ENCODE data around the gene RAI1.
"Not testable (repeated sequence)": the region's sequence is repeated elsewhere in the genome, so short reads cannot be mapped to it uniquely, and the experiment has no call there.

Gene RAI1

GRCh38 chr17:17805575-17805974 lies 124.3 kb downstream of the RAI1 start:
- TF ChIP-seq ZFX (IDR thresholded peaks at IDR 0.05): no peak
- no peak for TF ChIP-seq CTCF (conservative IDR thresholded peaks at IDR 0.05)
- no peak overlapping the region for H3K27ac ChIP-seq

GRCh38 chr17:17806035-17806434 lies 124.8 kb downstream of the RAI1 start:
- no peak overlapping the region for H3K27ac ChIP-seq
- TF ChIP-seq CTCF (conservative IDR thresholded peaks at IDR 0.05) (no peak), ZFX (IDR thresholded peaks at IDR 0.05) (no peak)

- TF ChIP-seq CTCF (conservative IDR thresholded peaks at IDR 0.05) (no peak), ZFX (IDR thresholded peaks at IDR 0.05) (no peak)
These were observed 125.5 kb downstream of the RAI1 start for GRCh38 chr17:17806611-17807274.

GRCh38 chr17:17807440-17807839 lies 126.2 kb downstream of the RAI1 start:
- TF ChIP-seq ZFX (IDR thresholded peaks at IDR 0.05) (no peak), CTCF (conservative IDR thresholded peaks at IDR 0.05) (no peak)
- peak overlapping the region; percentile 7 for H3K27ac ChIP-seq

More at GRCh38 chr17:17806611-17807274, 125.5 kb downstream of the RAI1 start:
- no peak overlapping the region for H3K27ac ChIP-seq

GRCh38 chr17:17808200-17808599 lies 126.9 kb downstream of the RAI1 start:
- H3K27ac ChIP-seq: not testable (repeated sequence)

- H3K27ac ChIP-seq: peak overlapping the region; percentile 86
- TF ChIP-seq CTCF (conservative IDR thresholded peaks at IDR 0.05) (no peak), ZFX (IDR thresholded peaks at IDR 0.05) (no peak)
These were observed 127.6 kb downstream of the RAI1 start for GRCh38 chr17:17808706-17809432.

- TF ChIP-seq CTCF (conservative IDR thresholded peaks at IDR 0.05) (no peak), ZFX (IDR thresholded peaks at IDR 0.05) (no peak)
- H3K27ac ChIP-seq: peak overlapping the region; percentile 86
These were observed 128.3 kb downstream of the RAI1 start for GRCh38 chr17:17809531-17810083.

All from C4-2B (cell line).